K562 (cell line): ENCODE measurements around the gene ATP6V0D1.

ENCODE experiments used
- RAD21 ChIP-seq, 2 experiments: fragments of 250-450 bp in 1 of 2; fragments of 450-650 bp in 1 of 2; sonication (Bioruptor Pico) in 1 of 2; formaldehyde crosslinking in 1 of 2; IDR thresholded peaks in 1 of 2; conservative IDR thresholded peaks in 1 of 2; 2 replicates each; pipeline versions ENCODE4 v1.4.0 to v1.8.0; 2020 to 2022; ENCODE audit warnings: mild to moderate bottlenecking in 2 of 2, moderate library complexity in 1 of 2
- TF ChIP-seq, protein P1 (sequence below): fragments of 250-450 bp; sonication (Bioruptor Pico); IDR thresholded peaks from 2 replicates; pipeline ENCODE4 v1.5.0; 2021

DNA sequence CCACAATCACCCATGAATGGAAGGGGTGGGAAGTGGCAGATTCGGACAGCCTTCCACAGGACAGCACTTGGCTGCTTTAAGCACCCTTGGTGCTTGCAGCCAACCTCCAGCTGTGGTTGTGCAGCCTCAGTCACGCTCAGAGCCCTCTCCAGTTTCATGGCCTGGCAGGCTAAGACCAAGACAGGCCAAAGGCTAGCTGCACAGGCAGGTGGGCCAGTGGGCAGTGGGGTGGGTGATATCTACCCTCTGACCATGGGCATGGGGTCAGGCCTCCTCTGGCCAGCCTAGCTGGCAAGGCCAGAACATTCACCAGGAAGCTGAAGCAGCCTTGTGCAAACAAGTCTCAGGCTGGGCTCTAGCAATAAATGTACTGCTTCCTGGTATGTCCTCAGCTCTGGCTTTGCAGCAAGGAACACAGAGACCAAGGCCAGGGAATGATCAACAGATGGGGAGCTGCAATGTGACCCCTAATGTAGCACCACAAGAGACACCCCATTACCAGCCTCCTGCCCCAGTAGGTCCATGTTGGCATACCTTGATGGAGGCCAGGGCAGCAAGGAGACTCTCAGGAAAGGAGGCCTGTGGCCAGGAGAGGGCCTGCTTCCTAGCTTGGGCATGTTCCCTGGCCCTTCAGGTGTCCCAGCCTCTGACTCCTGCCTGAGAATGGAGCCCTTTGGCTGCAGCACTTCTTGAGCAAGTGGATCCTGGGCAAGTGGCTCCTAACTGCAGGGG lies 29.1 kb downstream of the ATP6V0D1 start:
- TF ChIP-seq, protein P1, sequence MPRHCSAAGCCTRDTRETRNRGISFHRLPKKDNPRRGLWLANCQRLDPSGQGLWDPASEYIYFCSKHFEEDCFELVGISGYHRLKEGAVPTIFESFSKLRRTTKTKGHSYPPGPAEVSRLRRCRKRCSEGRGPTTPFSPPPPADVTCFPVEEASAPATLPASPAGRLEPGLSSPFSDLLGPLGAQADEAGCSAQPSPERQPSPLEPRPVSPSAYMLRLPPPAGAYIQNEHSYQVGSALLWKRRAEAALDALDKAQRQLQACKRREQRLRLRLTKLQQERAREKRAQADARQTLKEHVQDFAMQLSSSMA = no peak
- TF ChIP-seq RAD21 (CRISPR knock-in tag; conservative IDR thresholded peaks at IDR 0.05 in 1 of 2, IDR thresholded peaks at IDR 0.05 in 1 of 2) = no peak
